H9 (cell line): ENCODE results near the gene XXYLT1. TPM values are rescaled to one million over a fixed set of nuclear protein-coding genes. Genes with fewer than 3 reads are reported as not detected.
"Not testable (repeated sequence)": the region's sequence is repeated elsewhere in the genome, so short reads cannot be mapped to it uniquely, and the experiment has no call there.

Source experiments
- DNase-seq: peaks from one replicate; pipeline ENCODE4 v3.0.0-alpha.2; 2017
- H2AFZ ChIP-seq: one replicate; pipeline ENCODE4 v1.6.1; 2013; ENCODE audit warnings: mild to moderate bottlenecking, low read length, control low read depth, moderate library complexity
- H2AK5ac ChIP-seq: 2 replicates; pipeline ENCODE4 v1.6.1; 2013; ENCODE audit warnings: low read length, control low read depth, mixed read lengths; ENCODE audit not compliant: insufficient read length
- H2BK120ac ChIP-seq: one replicate; pipeline ENCODE4 v1.6.1; 2013; ENCODE audit warnings: low read depth, mild to moderate bottlenecking, low read length, control low read depth, inconsistent platforms; ENCODE audit not compliant: poor library complexity, severe bottlenecking
- H2BK12ac ChIP-seq: 2 replicates; pipeline ENCODE4 v1.6.1; 2013; ENCODE audit warnings: low read length, control low read depth, mixed read lengths, low read depth; ENCODE audit not compliant: insufficient read length
- H2BK15ac ChIP-seq: 2 replicates; pipeline ENCODE4 v1.6.1; 2013; ENCODE audit warnings: low read depth, low read length, control low read depth
- H2BK20ac ChIP-seq: one replicate; pipeline ENCODE4 v1.6.1; 2013; ENCODE audit warnings: low read depth, mild to moderate bottlenecking, low read length, control low read depth, inconsistent platforms; ENCODE audit not compliant: poor library complexity, severe bottlenecking
- H2BK5ac ChIP-seq: 2 replicates; pipeline ENCODE4 v1.6.1; 2013; ENCODE audit warnings: low read length, control low read depth, mixed read lengths; ENCODE audit not compliant: insufficient read length
- H3K14ac ChIP-seq: 2 replicates; pipeline ENCODE4 v1.6.1; 2013; ENCODE audit warnings: low read length, control low read depth; ENCODE audit not compliant: insufficient read depth
- H3K18ac ChIP-seq: 2 replicates; pipeline ENCODE4 v1.6.1; 2013; ENCODE audit warnings: low read depth, mild to moderate bottlenecking, mixed read lengths, low read length, control low read depth; ENCODE audit not compliant: insufficient read length
- H3K23ac ChIP-seq: 2 replicates; pipeline ENCODE4 v1.6.1; 2013; ENCODE audit warnings: low read length, control low read depth, mixed read lengths, low read depth; ENCODE audit not compliant: insufficient read length
- H3K23me2 ChIP-seq: 2 replicates; pipeline ENCODE4 v1.6.1; 2013; ENCODE audit warnings: low read depth, mild to moderate bottlenecking, mixed read lengths, low read length, control low read depth; ENCODE audit not compliant: insufficient read length, poor library complexity, severe bottlenecking
- H3K27ac ChIP-seq: 2 replicates; pipeline ENCODE4 v1.5.1; 2013; ENCODE audit warnings: low read length, control low read depth, mixed read lengths, low read depth; ENCODE audit not compliant: insufficient read length
- H3K27me3 ChIP-seq: 2 replicates; pipeline ENCODE4 v1.6.1; 2013; ENCODE audit warnings: low read length, control low read depth, inconsistent platforms; ENCODE audit not compliant: insufficient read depth
- H3K4ac ChIP-seq: 2 replicates; pipeline ENCODE4 v1.6.1; 2013; ENCODE audit warnings: low read depth, mild to moderate bottlenecking, control low read depth, inconsistent platforms, low read length, moderate library complexity
- H3K4me1 ChIP-seq: 2 replicates; pipeline ENCODE4 v1.6.1; 2013; ENCODE audit warnings: low read length, control low read depth, inconsistent platforms; ENCODE audit not compliant: insufficient read depth
- H3K4me2 ChIP-seq: 2 replicates; pipeline ENCODE4 v1.6.1; 2013; ENCODE audit warnings: low read length, control low read depth, mixed read lengths; ENCODE audit not compliant: insufficient read length, insufficient read depth
- H3K56ac ChIP-seq: 2 replicates; pipeline ENCODE4 v1.6.1; 2013; ENCODE audit warnings: low read depth, mild to moderate bottlenecking, mixed read lengths, low read length, control low read depth; ENCODE audit not compliant: insufficient read length
- H3K79me1 ChIP-seq: 2 replicates; pipeline ENCODE4 v1.6.1; 2013; ENCODE audit warnings: low read depth, mild to moderate bottlenecking, moderate library complexity, low read length, control low read depth, inconsistent platforms; ENCODE audit not compliant: insufficient read depth, poor library complexity, severe bottlenecking
- H3K79me2 ChIP-seq: 2 replicates; pipeline ENCODE4 v1.6.1; 2013; ENCODE audit warnings: low read length, control low read depth, inconsistent platforms; ENCODE audit not compliant: insufficient read depth
- H3K9ac ChIP-seq: 2 replicates; pipeline ENCODE4 v1.6.1; 2013; ENCODE audit warnings: low read length, control low read depth, mixed read lengths; ENCODE audit not compliant: insufficient read length; ENCODE audit errors: extremely low read depth
- H3K9me3 ChIP-seq: one replicate; pipeline ENCODE4 v1.6.1; 2013; ENCODE audit warnings: low read depth, low read length, inconsistent platforms; ENCODE audit not compliant: control insufficient read depth
- H3T11ph ChIP-seq: one replicate; pipeline ENCODE4 v1.6.1; 2013; ENCODE audit warnings: mild to moderate bottlenecking, low read length, control low read depth, inconsistent platforms
- H4K20me1 ChIP-seq: one replicate; pipeline ENCODE4 v1.6.1; 2013; ENCODE audit not compliant: control insufficient read depth, insufficient read length, insufficient read depth
- H4K5ac ChIP-seq: 2 replicates; pipeline ENCODE4 v1.6.1; 2013; ENCODE audit warnings: low read depth, mild to moderate bottlenecking, mixed read lengths, low read length, control low read depth; ENCODE audit not compliant: insufficient read length
- H4K8ac ChIP-seq: replicated peaks from 2 replicates; pipeline ENCODE4 v1.6.1; 2013; ENCODE audit warnings: low read length, control low read depth, mixed read lengths, low read depth; ENCODE audit not compliant: insufficient read length
- H4K91ac ChIP-seq: 2 replicates; pipeline ENCODE4 v1.6.1; 2013; ENCODE audit warnings: low read depth, mild to moderate bottlenecking, moderate library complexity, mixed read lengths, low read length, control low read depth; ENCODE audit not compliant: insufficient read length
- H3K27ac Mint-ChIP-seq, 3 experiments: 2 replicates in 2 of 3; 3 replicates in 1 of 3; pipeline ENCODE4 v1.8.0; 2020 to 2021; ENCODE audit warnings: mixed read lengths in 3 of 3, mild to moderate bottlenecking in 1 of 3, moderate library complexity in 1 of 3
- H3K27me3 Mint-ChIP-seq: 2 replicates; pipeline ENCODE4 v1.8.0; 2021; ENCODE audit warnings: low read depth, mild to moderate bottlenecking, moderate library complexity, mixed read lengths
- H3K36me3 Mint-ChIP-seq, 3 experiments: 2 replicates in 2 of 3; 3 replicates in 1 of 3; pipeline ENCODE4 v1.8.0; 2020 to 2021; ENCODE audit warnings: low read depth in 3 of 3, mixed read lengths in 3 of 3; ENCODE audit not compliant: insufficient read depth in 1 of 3
- H3K4me1 Mint-ChIP-seq, 2 experiments: 2 replicates each; pipeline ENCODE4 v1.8.0; 2020; ENCODE audit warnings: mixed read lengths in 2 of 2
- H3K4me3 Mint-ChIP-seq, 2 experiments: 2 replicates in 1 of 2; 3 replicates in 1 of 2; pipeline ENCODE4 v1.8.0; 2020 to 2021; ENCODE audit warnings: mild to moderate bottlenecking in 2 of 2, mixed read lengths in 2 of 2, moderate library complexity in 1 of 2
- H3K9me3 Mint-ChIP-seq, 2 experiments: 2 replicates in 1 of 2; 3 replicates in 1 of 2; pipeline ENCODE4 v1.8.0; 2020; ENCODE audit warnings: mild to moderate bottlenecking in 2 of 2, mixed read lengths in 2 of 2, moderate library complexity in 1 of 2
- WGBS: extraction: QIAGEN DNeasy Blood & Tissue Kit; methylation state at CpG from one replicate; pipeline ENCODE4 v1.1.7; 2013; ENCODE audit warnings: missing lambda C conversion rate, low lambda C conversion rate, mixed read lengths; ENCODE audit not compliant: insufficient read length; ENCODE audit errors: extremely low coverage; 5-methylcytosine and 5-hydroxymethylcytosine counted together
- total RNA-seq: library from RNA; stranded (reverse); gene quantifications from 2 replicates; pipeline ENCODE4 v1.2.1, GENCODE V29; 2021
- TF ChIP-seq, protein P1 (sequence below): fragments of 200-600 bp; sonication (generic); conservative IDR thresholded peaks from 3 replicates; pipeline ENCODE4 v1.8.0; 2021; ENCODE audit warnings: antibody characterized with exemption, mild to moderate bottlenecking

Gene XXYLT1
- total RNA-seq, 1 experiment from 2014 or later: 22.7 TPM

DNA sequence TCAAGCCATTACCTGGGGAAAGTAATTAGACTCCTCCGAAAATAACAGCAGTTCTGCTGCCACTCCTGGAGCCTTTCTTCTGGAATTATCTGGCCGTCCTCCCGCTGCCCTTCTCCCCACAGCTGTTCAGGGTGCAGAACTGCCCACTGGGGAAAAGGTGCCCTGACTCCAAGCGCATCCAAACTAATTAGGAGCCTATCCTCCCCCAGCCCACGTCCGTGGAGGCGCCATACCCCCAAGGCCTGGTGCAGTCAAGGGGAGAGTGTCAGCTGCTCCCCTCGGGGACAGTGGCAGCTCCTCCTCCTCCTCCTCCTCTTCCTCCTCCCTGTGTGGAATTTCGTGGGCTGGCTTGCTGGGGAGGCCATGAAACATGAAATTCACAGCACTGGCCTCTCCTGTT lies 177.2 kb downstream of the XXYLT1 start:
- H3K4me1 ChIP-seq: no peaks in the 10 kb centered on the region
- H3K9me3 Mint-ChIP-seq: peaks cover 5 to 9% of the 10 kb centered on the region in 2 experiments; a peak in 2 of 5 replicates
- no peak overlapping the region for H2AFZ ChIP-seq
- H3K27ac Mint-ChIP-seq: no peak overlapping the region
- no peak for DNase-seq
- H3K27me3 Mint-ChIP-seq: peaks cover 1% of the 10 kb centered on the region; the same call in 1 of the 2 replicates
- H3K27ac ChIP-seq: no peak overlapping the region
- H4K20me1 ChIP-seq: no peaks in the 10 kb centered on the region
- H4K8ac ChIP-seq: no peak overlapping the region
- no peak overlapping the region for H3K56ac ChIP-seq
- H3K4me2 ChIP-seq: no peak overlapping the region
- no peak overlapping the region for H3K23ac ChIP-seq
- no peak overlapping the region for H2BK12ac ChIP-seq
- H3K18ac ChIP-seq: no peak overlapping the region
- H3K36me3 Mint-ChIP-seq: peaks cover 9 to 16% (median 14%) of the 10 kb centered on the region in 3 experiments; a peak in 5 of 7 replicates
- H3K4ac ChIP-seq: no peak overlapping the region
- peaks cover 9 to 13% of the 10 kb centered on the region in 2 experiments; a peak in 3 of 4 replicates for H3K4me1 Mint-ChIP-seq
- H2AK5ac ChIP-seq: no peak overlapping the region
- no peak overlapping the region for H3K14ac ChIP-seq
- no peak overlapping the region for H2BK5ac ChIP-seq
- H3K79me2 ChIP-seq: no peaks in the 10 kb centered on the region
- no peak overlapping the region for H2BK20ac ChIP-seq
- no peaks in the 10 kb centered on the region for H3K23me2 ChIP-seq
- no peak overlapping the region for H3K9ac ChIP-seq
- H3T11ph ChIP-seq: no peak overlapping the region
- whole genome bisulfite sequencing: no CpG with 5 or more reads among the region's 9 CpGs
- no peak overlapping the region for H2BK15ac ChIP-seq
- no peaks in the 10 kb centered on the region for H3K27me3 ChIP-seq
- no peak overlapping the region; a peak in 1 of 5 replicates for H3K4me3 Mint-ChIP-seq
- no peak overlapping the region for H2BK120ac ChIP-seq
- no peak overlapping the region for H4K5ac ChIP-seq
- H4K91ac ChIP-seq: no peak overlapping the region
- TF ChIP-seq, protein P1, sequence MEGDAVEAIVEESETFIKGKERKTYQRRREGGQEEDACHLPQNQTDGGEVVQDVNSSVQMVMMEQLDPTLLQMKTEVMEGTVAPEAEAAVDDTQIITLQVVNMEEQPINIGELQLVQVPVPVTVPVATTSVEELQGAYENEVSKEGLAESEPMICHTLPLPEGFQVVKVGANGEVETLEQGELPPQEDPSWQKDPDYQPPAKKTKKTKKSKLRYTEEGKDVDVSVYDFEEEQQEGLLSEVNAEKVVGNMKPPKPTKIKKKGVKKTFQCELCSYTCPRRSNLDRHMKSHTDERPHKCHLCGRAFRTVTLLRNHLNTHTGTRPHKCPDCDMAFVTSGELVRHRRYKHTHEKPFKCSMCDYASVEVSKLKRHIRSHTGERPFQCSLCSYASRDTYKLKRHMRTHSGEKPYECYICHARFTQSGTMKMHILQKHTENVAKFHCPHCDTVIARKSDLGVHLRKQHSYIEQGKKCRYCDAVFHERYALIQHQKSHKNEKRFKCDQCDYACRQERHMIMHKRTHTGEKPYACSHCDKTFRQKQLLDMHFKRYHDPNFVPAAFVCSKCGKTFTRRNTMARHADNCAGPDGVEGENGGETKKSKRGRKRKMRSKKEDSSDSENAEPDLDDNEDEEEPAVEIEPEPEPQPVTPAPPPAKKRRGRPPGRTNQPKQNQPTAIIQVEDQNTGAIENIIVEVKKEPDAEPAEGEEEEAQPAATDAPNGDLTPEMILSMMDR: no peak
- no peaks in the 10 kb centered on the region for H3K79me1 ChIP-seq
- H3K9me3 ChIP-seq: no peaks in the 10 kb centered on the region

DNA sequence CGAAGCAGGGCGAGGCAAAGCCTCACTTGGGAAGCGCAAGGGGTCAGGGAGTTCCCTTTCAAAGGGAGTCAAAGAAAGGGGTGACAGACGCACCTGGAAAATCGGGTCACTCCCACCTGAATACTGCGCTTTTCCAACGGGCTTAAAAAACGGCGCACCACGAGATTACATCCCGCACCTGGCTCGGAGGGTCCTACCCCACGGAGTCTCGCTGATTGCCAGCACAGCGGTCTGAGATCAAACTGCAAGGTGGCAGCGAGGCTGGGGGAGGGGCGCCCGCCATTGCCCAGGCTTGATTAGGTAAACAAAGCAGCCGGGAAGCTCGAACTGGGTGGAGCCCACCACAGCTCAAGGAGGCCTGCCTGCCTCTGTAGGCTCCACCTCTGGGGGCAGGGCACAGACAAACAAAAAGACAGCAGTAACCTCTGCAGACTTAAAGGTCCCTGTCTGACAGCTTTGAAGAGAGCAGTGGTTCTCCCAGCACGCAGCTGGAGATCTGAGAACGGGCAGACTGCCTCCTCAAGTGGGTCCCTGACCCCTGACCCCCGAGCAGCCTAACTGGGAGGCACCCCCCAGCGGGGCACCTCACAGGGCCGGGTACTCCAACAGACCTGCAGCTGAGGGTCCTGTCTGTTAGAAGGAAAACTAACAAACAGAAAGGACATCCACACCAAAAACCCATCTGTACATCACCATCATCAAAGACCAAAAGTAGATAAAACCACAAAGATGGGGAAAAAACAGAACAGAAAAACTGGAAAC lies 182.9 kb downstream of the XXYLT1 start:
- H3K79me1 ChIP-seq, H2BK12ac ChIP-seq, H3K23ac ChIP-seq, H3K9ac ChIP-seq, H3K27me3 Mint-ChIP-seq, H4K8ac ChIP-seq, H2BK20ac ChIP-seq, H3K23me2 ChIP-seq, H4K20me1 ChIP-seq, H3K56ac ChIP-seq, H3K36me3 Mint-ChIP-seq, H3K9me3 Mint-ChIP-seq, H2AFZ ChIP-seq, H2BK15ac ChIP-seq, H2AK5ac ChIP-seq, H3K4ac ChIP-seq, DNase-seq, H2BK5ac ChIP-seq, H3T11ph ChIP-seq, H3K27me3 ChIP-seq, H2BK120ac ChIP-seq, H3K9me3 ChIP-seq, H4K5ac ChIP-seq, H3K79me2 ChIP-seq, H3K4me1 ChIP-seq, H4K91ac ChIP-seq, H3K27ac ChIP-seq: not testable (repeated sequence)
- Histone ChIP-seq H3K14ac (0 out of 2 replicates have a peak overlapping the region, but pooled peaks have one; percentile 59), H3K4me2 (peak overlapping the region; percentile 39), H3K18ac (peak overlapping the region; percentile 71)
- Mint-ChIP-seq H3K4me1 (peaks cover 20 to 24% of the 10 kb centered on the region in 2 experiments), H3K4me3 (peak overlapping the region; percentile 84 to 87), H3K27ac (peak overlapping the region; percentile 85 to 96 (median 95))
- whole genome bisulfite sequencing: no CpG with 5 or more reads among the region's 25 CpGs
